ENCODE results near the gene CHRM3. TPM values are rescaled to one million over a fixed set of nuclear protein-coding genes. Genes with fewer than 3 reads are reported as not detected.

CHRM3 gene
- polyA plus RNA-seq, 3 donors = not detected

- intact Hi-C loops (cut with micrococcal nuclease) = no loop called here
- Histone ChIP-seq H3K79me2 (ENCODE audit: insufficient read depth, low read length) (no peaks in the 10 kb centered on the region), H3K27ac (ENCODE audit: low read depth in 1 of 2, low read length in 2 of 2) (no peak overlapping the region), H3K4me1 (ENCODE audit: control insufficient read depth in 1 of 2, insufficient read depth in 2 of 2, low read length in 2 of 2) (no peaks in the 10 kb centered on the region), H3K4me2 (replicated peaks; ENCODE audit: extremely low read depth, low read length, poor library complexity, severe bottlenecking) (no peak overlapping the region), H2AFZ (ENCODE audit: insufficient read depth, low read depth, low read length, poor library complexity, severe bottlenecking) (no peak overlapping the region), H3K36me3 (replicated peaks in 1 of 2; ENCODE audit: control insufficient read depth in 1 of 2, insufficient read depth in 2 of 2, low read length in 2 of 2) (no peaks in the 10 kb centered on the region), H3K9me3 (replicated peaks in 1 of 2; ENCODE audit: control insufficient read depth in 1 of 2, insufficient read depth in 1 of 2, low read length in 2 of 2) (no peaks in the 10 kb centered on the region), H4K20me1 (ENCODE audit: insufficient read depth, low read length) (no peaks in the 10 kb centered on the region), H3K9ac (ENCODE audit: insufficient read depth, low read length, poor library complexity, severe bottlenecking) (no peak overlapping the region), H3K4me3 (replicated peaks in 1 of 3; ENCODE audit: low read depth in 2 of 3, low read length in 3 of 3) (no peak overlapping the region), H3K27me3 (ENCODE audit: control insufficient read depth in 2 of 2, insufficient read depth in 2 of 2, low read length in 2 of 2) (no peaks in the 10 kb centered on the region)
- no peaks in the 10 kb centered on the region for H3K9me3 Mint-ChIP-seq
- H3K4me1 Mint-ChIP-seq = no peaks in the 10 kb centered on the region
- TF ChIP-seq, protein P1, sequence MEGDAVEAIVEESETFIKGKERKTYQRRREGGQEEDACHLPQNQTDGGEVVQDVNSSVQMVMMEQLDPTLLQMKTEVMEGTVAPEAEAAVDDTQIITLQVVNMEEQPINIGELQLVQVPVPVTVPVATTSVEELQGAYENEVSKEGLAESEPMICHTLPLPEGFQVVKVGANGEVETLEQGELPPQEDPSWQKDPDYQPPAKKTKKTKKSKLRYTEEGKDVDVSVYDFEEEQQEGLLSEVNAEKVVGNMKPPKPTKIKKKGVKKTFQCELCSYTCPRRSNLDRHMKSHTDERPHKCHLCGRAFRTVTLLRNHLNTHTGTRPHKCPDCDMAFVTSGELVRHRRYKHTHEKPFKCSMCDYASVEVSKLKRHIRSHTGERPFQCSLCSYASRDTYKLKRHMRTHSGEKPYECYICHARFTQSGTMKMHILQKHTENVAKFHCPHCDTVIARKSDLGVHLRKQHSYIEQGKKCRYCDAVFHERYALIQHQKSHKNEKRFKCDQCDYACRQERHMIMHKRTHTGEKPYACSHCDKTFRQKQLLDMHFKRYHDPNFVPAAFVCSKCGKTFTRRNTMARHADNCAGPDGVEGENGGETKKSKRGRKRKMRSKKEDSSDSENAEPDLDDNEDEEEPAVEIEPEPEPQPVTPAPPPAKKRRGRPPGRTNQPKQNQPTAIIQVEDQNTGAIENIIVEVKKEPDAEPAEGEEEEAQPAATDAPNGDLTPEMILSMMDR (IDR thresholded peaks at IDR 0.05) = no peak
- DNase-seq = no peak
- H3K27ac Mint-ChIP-seq = no peak overlapping the region
- peaks cover 0 to 2% (median 0%) of the 10 kb centered on the region in 3 donors for H3K27me3 Mint-ChIP-seq (ENCODE audit: low read depth in 3 of 3)
- no peaks in the 10 kb centered on the region for H3K36me3 Mint-ChIP-seq
- 75% methylated on average over 4 of the region's 5 CpGs for WGBS (ENCODE audit: insufficient coverage)
- H3K4me3 Mint-ChIP-seq = no peak overlapping the region
Measured at GRCh38 chr1:239417986-239418640, 31.7 kb downstream of the CHRM3 start.

GRCh38 chr1:239418681-239419080 is 32.3 kb downstream of the CHRM3 start:
- Histone ChIP-seq H3K79me2 (ENCODE audit: insufficient read depth, low read length) (no peaks in the 10 kb centered on the region), H3K4me3 (replicated peaks in 1 of 3; ENCODE audit: low read depth in 2 of 3, low read length in 3 of 3) (no peak overlapping the region), H3K4me2 (replicated peaks; ENCODE audit: extremely low read depth, low read length, poor library complexity, severe bottlenecking) (no peak overlapping the region), H3K9ac (ENCODE audit: insufficient read depth, low read length, poor library complexity, severe bottlenecking) (no peak overlapping the region), H3K9me3 (replicated peaks in 1 of 2; ENCODE audit: control insufficient read depth in 1 of 2, insufficient read depth in 1 of 2, low read length in 2 of 2) (no peaks in the 10 kb centered on the region), H4K20me1 (ENCODE audit: insufficient read depth, low read length) (no peaks in the 10 kb centered on the region), H3K36me3 (replicated peaks in 1 of 2; ENCODE audit: control insufficient read depth in 1 of 2, insufficient read depth in 2 of 2, low read length in 2 of 2) (no peaks in the 10 kb centered on the region), H3K27ac (ENCODE audit: low read depth in 1 of 2, low read length in 2 of 2) (no peak overlapping the region), H3K4me1 (ENCODE audit: control insufficient read depth in 1 of 2, insufficient read depth in 2 of 2, low read length in 2 of 2) (no peaks in the 10 kb centered on the region), H3K27me3 (ENCODE audit: control insufficient read depth in 2 of 2, insufficient read depth in 2 of 2, low read length in 2 of 2) (no peaks in the 10 kb centered on the region), H2AFZ (ENCODE audit: insufficient read depth, low read depth, low read length, poor library complexity, severe bottlenecking) (no peak overlapping the region)
- H3K27me3 Mint-ChIP-seq (ENCODE audit: low read depth in 3 of 3) = peaks cover 0 to 2% (median 0%) of the 10 kb centered on the region in 3 donors
- H3K4me1 Mint-ChIP-seq = no peaks in the 10 kb centered on the region
- intact Hi-C loops (cut with micrococcal nuclease) = no loop called here
- H3K27ac Mint-ChIP-seq = no peak overlapping the region
- H3K4me3 Mint-ChIP-seq = no peak overlapping the region
- WGBS (ENCODE audit: insufficient coverage) = no CpG with 5 or more reads among the region's 1 CpG
- no peaks in the 10 kb centered on the region for H3K9me3 Mint-ChIP-seq
- DNase-seq = no peak
- TF ChIP-seq, protein P1 (IDR thresholded peaks at IDR 0.05) = no peak
- H3K36me3 Mint-ChIP-seq = no peaks in the 10 kb centered on the region

Data from CD14-positive monocyte (primary cell).